ENCODE data around the gene GNPTG. TPM values are rescaled to one million over a fixed set of nuclear protein-coding genes. Genes with fewer than 3 reads are reported as not detected.

Gene GNPTG
- total and polyA plus RNA-seq, 9 of the 15 experiments (the other 6 are each of a cell fraction or from before 2014, with no cell fraction given): 0.69 to 33.3 (median 13.6) TPM

DNA sequence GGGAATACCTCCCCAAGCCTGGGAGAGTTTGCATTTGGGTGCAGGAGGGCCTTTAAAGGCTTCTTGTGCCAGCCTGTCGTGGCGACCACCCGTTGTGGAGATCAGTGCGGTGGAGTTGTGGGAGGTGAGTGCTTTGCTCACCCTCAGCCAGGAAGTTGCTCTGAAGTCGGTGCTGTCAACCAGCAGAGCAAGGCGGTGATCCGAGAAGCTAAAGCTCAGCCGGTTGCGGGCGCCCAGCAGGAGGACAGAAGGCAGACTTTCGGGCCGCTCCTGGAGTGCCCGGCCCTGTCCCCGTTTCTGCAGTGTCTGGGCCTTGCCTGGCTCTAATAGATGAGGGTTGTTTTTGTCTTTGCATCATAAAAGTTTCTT is 40.9 kb upstream of the GNPTG start:
- CTCF ChIA-PET (ENCODE audit: low intra/inter-chr PET ratio): no interaction called here
- DNase-seq (ENCODE audit: extremely low read depth in 1 of 4, low spot score in 3 of 4): no peak
- intact Hi-C loops (cut with micrococcal nuclease) (no loop called here), in situ Hi-C loops (cut with MboI) (no loop called here)
- Histone ChIP-seq H3K4me1 (replicated peaks in 1 of 2; ENCODE audit: control insufficient read depth in 2 of 2, insufficient read depth in 2 of 2, low read length in 2 of 2) (peaks cover 12 to 65% of the 10 kb centered on the region in 2 experiments), H3K4me2 (ENCODE audit: insufficient read depth, low read length) (peak overlapping the region; percentile 87), H3K27ac (ENCODE audit: extremely low read depth, low read depth, low read length) (peak overlapping the region; percentile 24; the same call in 2 of the 3 replicates), H4K20me1 (replicated peaks; ENCODE audit: control insufficient read depth, insufficient read depth, low read length) (peaks cover 50% of the 10 kb centered on the region), H3K36me3 (ENCODE audit: control insufficient read depth, insufficient read depth, low read length) (peaks cover 53% of the 10 kb centered on the region), H3K9me1 (ENCODE audit: control insufficient read depth, insufficient read depth, low read length) (peaks cover 19% of the 10 kb centered on the region), H2AFZ (ENCODE audit: low read depth, low read length) (no peak overlapping the region), H3K79me2 (ENCODE audit: control insufficient read depth, insufficient read depth, low read length) (peaks cover 64% of the 10 kb centered on the region), H3K4me3 (peak overlapping the region; percentile 91), H3K9ac (ENCODE audit: insufficient read depth in 1 of 2, low read depth in 2 of 2, low read length in 2 of 2) (peak overlapping the region; percentile 79 to 99), H3K9me3 (replicated peaks; ENCODE audit: control insufficient read depth, insufficient read depth, low read depth, low read length) (no peaks in the 10 kb centered on the region), H3K27me3 (ENCODE audit: control insufficient read depth in 2 of 2, insufficient read depth in 2 of 2, low read length in 2 of 2) (no peaks in the 10 kb centered on the region)
- peak; percentile 48 for FAIRE-seq
- POLR2A ChIA-PET: interaction anchor here (0.7 to 1.0 kb wide), 2 partner anchors 36 to 772 kb away, joined by 3 to 4 read pairs; no protein-coding TSS in a partner anchor
- 7% methylated on average over 14 of the region's 14 CpGs for WGBS (ENCODE audit: insufficient coverage, low coverage, missing lambda C conversion rate)
- no TSS peak for BruUV-seq (replicated peaks)
- peak; percentile 13; the same call in 1 of the 3 replicates for ATAC-seq
- TF ChIP-seq KLF10 (CRISPR knock-in tag; IDR thresholded peaks at IDR 0.05) (no peak), E2F6 (IDR thresholded peaks at IDR 0.05; ENCODE audit: borderline replicate concordance in 1 of 2, extremely low read depth in 1 of 2, insufficient read depth in 1 of 2, insufficient read length in 1 of 2, low read depth in 1 of 2, low read length in 1 of 2, poor library complexity in 1 of 2, severe bottlenecking in 1 of 2) (no peak), SREBF1 (IDR thresholded peaks at IDR 0.05; ENCODE audit: borderline replicate concordance, low read depth, low read length) (no peak), CBFA2T3 (IDR thresholded peaks at IDR 0.05) (no peak), ZKSCAN8 (CRISPR knock-in tag; IDR thresholded peaks at IDR 0.05) (no peak), MTF1 (CRISPR knock-in tag; IDR thresholded peaks at IDR 0.05; ENCODE audit: borderline replicate concordance) (no peak), ZNF561 (CRISPR knock-in tag; conservative IDR thresholded peaks at IDR 0.05) (no peak), MTA1 (IDR thresholded peaks at IDR 0.05; ENCODE audit: borderline replicate concordance) (no peak), ARID3A (IDR thresholded peaks at IDR 0.05; ENCODE audit: borderline replicate concordance, low read depth, low read length) (no peak), RBM22 (IDR thresholded peaks at IDR 0.05; ENCODE audit: low read depth, low read length, poor library complexity, severe bottlenecking) (no peak), MAFG (tag; conservative IDR thresholded peaks at IDR 0.05) (no peak), MCM2 (IDR thresholded peaks at IDR 0.05; ENCODE audit: low read depth) (no peak), MTA2 (IDR thresholded peaks at IDR 0.05; ENCODE audit: low read depth) (no peak), BMI1 (IDR thresholded peaks at IDR 0.05; ENCODE audit: low read length) (no peak), BRF2 (IDR thresholded peaks at IDR 0.05; ENCODE audit: borderline replicate concordance, insufficient read depth, insufficient read length) (no peak)
- TF ChIP-seq, protein P1, sequence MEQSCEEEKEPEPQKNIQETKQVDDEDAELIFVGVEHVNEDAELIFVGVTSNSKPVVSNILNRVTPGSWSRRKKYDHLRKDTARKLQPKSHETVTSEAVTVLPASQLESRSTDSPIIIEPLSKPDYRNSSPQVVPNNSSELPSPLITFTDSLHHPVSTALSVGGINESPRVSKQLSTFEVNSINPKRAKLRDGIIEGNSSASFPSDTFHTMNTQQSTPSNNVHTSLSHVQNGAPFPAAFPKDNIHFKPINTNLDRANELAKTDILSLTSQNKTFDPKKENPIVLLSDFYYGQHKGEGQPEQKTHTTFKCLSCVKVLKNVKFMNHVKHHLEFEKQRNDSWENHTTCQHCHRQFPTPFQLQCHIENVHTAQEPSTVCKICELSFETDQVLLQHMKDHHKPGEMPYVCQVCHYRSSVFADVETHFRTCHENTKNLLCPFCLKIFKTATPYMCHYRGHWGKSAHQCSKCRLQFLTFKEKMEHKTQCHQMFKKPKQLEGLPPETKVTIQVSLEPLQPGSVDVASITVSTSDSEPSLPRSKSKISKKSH (CRISPR knock-in tag; IDR thresholded peaks at IDR 0.05): no peak
- TF ChIP-seq, protein P2, sequence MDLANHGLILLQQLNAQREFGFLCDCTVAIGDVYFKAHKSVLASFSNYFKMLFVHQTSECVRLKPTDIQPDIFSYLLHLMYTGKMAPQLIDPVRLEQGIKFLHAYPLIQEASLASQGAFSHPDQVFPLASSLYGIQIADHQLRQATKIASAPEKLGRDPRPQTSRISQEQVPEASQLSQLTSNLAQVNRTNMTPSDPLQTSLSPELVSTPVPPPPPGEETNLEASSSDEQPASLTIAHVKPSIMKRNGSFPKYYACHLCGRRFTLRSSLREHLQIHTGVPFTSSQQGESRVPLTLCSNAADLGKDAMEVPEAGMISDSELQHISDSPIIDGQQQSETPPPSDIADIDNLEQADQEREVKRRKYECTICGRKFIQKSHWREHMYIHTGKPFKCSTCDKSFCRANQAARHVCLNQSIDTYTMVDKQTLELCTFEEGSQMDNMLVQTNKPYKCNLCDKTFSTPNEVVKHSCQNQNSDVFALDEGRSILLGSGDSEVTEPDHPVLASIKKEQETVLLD (IDR thresholded peaks at IDR 0.05): no peak
